Measurements from ENCODE around the gene COPG1.

DNA sequence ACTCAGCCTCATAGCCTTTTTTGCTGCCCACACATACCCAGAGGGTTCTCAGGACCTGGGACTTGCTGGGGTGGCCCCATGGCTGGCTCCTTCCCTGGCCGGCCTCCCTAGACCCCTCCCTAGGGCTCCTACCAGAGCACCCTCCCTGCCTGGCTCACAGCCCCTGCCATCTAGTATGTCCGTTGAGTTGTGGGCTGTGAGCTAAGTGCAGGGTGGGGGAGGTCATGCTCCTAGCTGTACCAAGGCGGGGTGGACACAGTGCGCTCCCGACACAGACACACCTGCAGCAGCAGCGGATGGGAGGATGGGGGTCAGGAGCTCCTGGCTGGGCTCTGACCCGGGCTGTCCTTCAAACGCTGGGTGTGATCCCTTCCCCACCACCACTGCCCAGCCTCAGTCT lies 70.9 kb downstream of the COPG1 start:
- TF ChIP-seq, protein P1, sequence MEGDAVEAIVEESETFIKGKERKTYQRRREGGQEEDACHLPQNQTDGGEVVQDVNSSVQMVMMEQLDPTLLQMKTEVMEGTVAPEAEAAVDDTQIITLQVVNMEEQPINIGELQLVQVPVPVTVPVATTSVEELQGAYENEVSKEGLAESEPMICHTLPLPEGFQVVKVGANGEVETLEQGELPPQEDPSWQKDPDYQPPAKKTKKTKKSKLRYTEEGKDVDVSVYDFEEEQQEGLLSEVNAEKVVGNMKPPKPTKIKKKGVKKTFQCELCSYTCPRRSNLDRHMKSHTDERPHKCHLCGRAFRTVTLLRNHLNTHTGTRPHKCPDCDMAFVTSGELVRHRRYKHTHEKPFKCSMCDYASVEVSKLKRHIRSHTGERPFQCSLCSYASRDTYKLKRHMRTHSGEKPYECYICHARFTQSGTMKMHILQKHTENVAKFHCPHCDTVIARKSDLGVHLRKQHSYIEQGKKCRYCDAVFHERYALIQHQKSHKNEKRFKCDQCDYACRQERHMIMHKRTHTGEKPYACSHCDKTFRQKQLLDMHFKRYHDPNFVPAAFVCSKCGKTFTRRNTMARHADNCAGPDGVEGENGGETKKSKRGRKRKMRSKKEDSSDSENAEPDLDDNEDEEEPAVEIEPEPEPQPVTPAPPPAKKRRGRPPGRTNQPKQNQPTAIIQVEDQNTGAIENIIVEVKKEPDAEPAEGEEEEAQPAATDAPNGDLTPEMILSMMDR (CRISPR knock-in tag; IDR thresholded peaks at IDR 0.05): no peak
- no peak for TF ChIP-seq POLR2A (IDR thresholded peaks at IDR 0.05; ENCODE audit: insufficient read depth in 1 of 2, low read depth in 2 of 2, low read length in 2 of 2)
- no peak for TF ChIP-seq ZNF543 (CRISPR knock-in tag; IDR thresholded peaks at IDR 0.05)
- no peak for TF ChIP-seq ZSCAN31 (CRISPR knock-in tag; IDR thresholded peaks at IDR 0.05; ENCODE audit: low read depth)
